HCT116 (cell line): ENCODE measurements around the gene VIT. TPM values are rescaled to one million over a fixed set of nuclear protein-coding genes. Genes with fewer than 3 reads are reported as not detected.

ENCODE experiments used
- ATAC-seq: fragments of 200-7000 bp; cut with Tn5 transposase; 2 replicates; pipeline ENCODE4 v1.9.1; 2020; ENCODE audit warnings: mild to moderate bottlenecking, moderate library complexity
- BruUV-seq: library from RNA; stranded (reverse); fragments of 400-500 nt; replicated peaks from 2 replicates; lab custom pipeline; 2021; lab: Mats Ljungman, UMichigan
- CTCF ChIA-PET: fragments of 300-600 bp; sonication (Branson Sonifier 250); formaldehyde crosslinking; loops from one replicate; lab custom pipeline; 2021; ENCODE audit warnings: antibody characterized with exemption; lab: Charles Lee
- POLR2A ChIA-PET: fragments of 300-600, 350-600 bp; sonication (Branson Sonifier 250); formaldehyde crosslinking; loops from one replicate; lab custom pipeline; 2021; ENCODE audit warnings: antibody characterized with exemption; lab: Charles Lee
- RAD21 ChIA-PET, 2 experiments: fragments of 300-600 bp; sonication (Branson Sonifier 250); formaldehyde crosslinking; loops; one replicate each; lab custom pipeline; 2023; ENCODE audit warnings: low total read pairs in 2 of 2; ENCODE audit not compliant: uncharacterized antibody in 2 of 2, unreplicated experiment in 2 of 2, low non-redundant PET in 1 of 2; lab: Charles Lee
- DNase-seq: peaks from one replicate; pipeline ENCODE4 v3.0.0-alpha.2; 2010; ENCODE audit warnings: low read depth, low spot score
- H2AFZ ChIP-seq: fragments of 200-600 bp; shearing (Covaris generic), sonication (generic); 2 replicates; pipeline ENCODE4 v1.6.1; 2017; ENCODE audit warnings: low read depth, mixed run types, mixed read lengths, antibody characterized with exemption, low read length; ENCODE audit not compliant: poor library complexity, severe bottlenecking
- H3K27ac ChIP-seq: 2 replicates; pipeline ENCODE4 v1.5.1; 2012; ENCODE audit warnings: low read depth, low read length
- H3K27me3 ChIP-seq: fragments of 200-600 bp; sonication (generic); 2 replicates; pipeline ENCODE4 v1.6.1; 2016; ENCODE audit warnings: mixed run types, low read length, mixed read lengths; ENCODE audit not compliant: insufficient read depth
- H3K36me3 ChIP-seq, 2 experiments: fragments of 200-500 bp in 1 of 2; fragments of 200-600 bp in 1 of 2; sonication (Bioruptor generic) in 1 of 2; sonication (generic) in 1 of 2; 2 replicates each; pipeline versions ENCODE4 v1.5.1 to v1.6.1; 2014 to 2016; ENCODE audit warnings: low read length in 2 of 2, inconsistent platforms in 1 of 2, mixed read lengths in 1 of 2, mixed run types in 1 of 2; ENCODE audit not compliant: insufficient read depth in 2 of 2, control insufficient read depth in 1 of 2
- H3K4me1 ChIP-seq, 2 experiments: fragments of 200-600 bp in 1 of 2; sonication (generic) in 1 of 2; 2 replicates each; pipeline versions ENCODE4 v1.5.1 to v1.6.1; 2012 to 2017; ENCODE audit warnings: low read length in 2 of 2, inconsistent platforms in 1 of 2, mild to moderate bottlenecking in 1 of 2, mixed read lengths in 1 of 2, mixed run types in 1 of 2, moderate library complexity in 1 of 2; ENCODE audit not compliant: insufficient read depth in 2 of 2, control insufficient read depth in 1 of 2
- H3K4me2 ChIP-seq: fragments of 200-600 bp; sonication (generic); 2 replicates; pipeline ENCODE4 v1.6.1; 2017; ENCODE audit warnings: mixed run types, low read length, mixed read lengths
- H3K4me3 ChIP-seq, 2 experiments: fragments of 200-600 bp in 1 of 2; sonication (generic) in 1 of 2; replicated peaks in 1 of 2; 2 replicates each; pipeline ENCODE4 v1.5.1; 2011 to 2016; ENCODE audit warnings: low read length in 2 of 2, control low read depth in 1 of 2, low read depth in 1 of 2, mild to moderate bottlenecking in 1 of 2, mixed read lengths in 1 of 2, mixed run types in 1 of 2
- H3K79me2 ChIP-seq: fragments of 200-600 bp; sonication (generic); 2 replicates; pipeline ENCODE4 v1.6.1; 2017; ENCODE audit warnings: mild to moderate bottlenecking, mixed run types, low read length, moderate library complexity, mixed read lengths; ENCODE audit not compliant: insufficient read depth
- H3K9ac ChIP-seq: fragments of 200-600 bp; sonication (generic); 2 replicates; pipeline ENCODE4 v1.6.1; 2016; ENCODE audit warnings: low read length, mixed read lengths
- H3K9me2 ChIP-seq: fragments of 200-600 bp; sonication (generic), shearing (Covaris generic); 2 replicates; pipeline ENCODE4 v1.6.1; 2017; ENCODE audit warnings: mixed run types, mild to moderate bottlenecking, moderate library complexity; ENCODE audit not compliant: insufficient read depth
- H3K9me3 ChIP-seq, 2 experiments: fragments of 200-500 bp in 1 of 2; fragments of 200-600 bp in 1 of 2; sonication (Bioruptor generic) in 1 of 2; sonication (generic) in 1 of 2; 2 replicates each; pipeline ENCODE4 v1.6.1; 2014 to 2017; ENCODE audit warnings: low read length in 2 of 2, mixed read lengths in 2 of 2, inconsistent platforms in 1 of 2, low read depth in 1 of 2, mild to moderate bottlenecking in 1 of 2, mixed run types in 1 of 2, moderate library complexity in 1 of 2; ENCODE audit not compliant: control insufficient read depth in 1 of 2, insufficient read depth in 1 of 2
- H4K20me1 ChIP-seq: fragments of 200-600 bp; sonication (generic), shearing (Covaris generic); 2 replicates; pipeline ENCODE4 v1.6.1; 2017; ENCODE audit warnings: mixed run types, mild to moderate bottlenecking, moderate library complexity; ENCODE audit not compliant: insufficient read depth
- ATF3 ChIP-seq: IDR thresholded peaks from 2 replicates; pipeline ENCODE4 v1.6.1; 2012
- CEBPB ChIP-seq: IDR thresholded peaks from 2 replicates; pipeline ENCODE4 v1.6.1; 2012; ENCODE audit warnings: low read depth
- EGR1 ChIP-seq: IDR thresholded peaks from 2 replicates; pipeline ENCODE4 v1.6.1; 2012; ENCODE audit warnings: low read depth
- EZH2 ChIP-seq: fragments of 200-600 bp; sonication (generic); IDR thresholded peaks from 2 replicates; pipeline ENCODE4 v1.6.1; 2017; ENCODE audit warnings: antibody characterized with exemption, mixed run types
- JUND ChIP-seq: IDR thresholded peaks from 2 replicates; pipeline ENCODE4 v1.6.1; 2012
- POLR2A ChIP-seq: IDR thresholded peaks from 2 replicates; pipeline ENCODE4 v1.7.0; 2011; ENCODE audit warnings: borderline replicate concordance; ENCODE audit not compliant: insufficient read depth, insufficient read length; ENCODE audit errors: extremely low read depth
- RAD21 ChIP-seq: IDR thresholded peaks from 2 replicates; pipeline ENCODE4 v1.6.1; 2012; ENCODE audit warnings: low read depth, mild to moderate bottlenecking
- REST ChIP-seq: IDR thresholded peaks from 2 replicates; pipeline ENCODE4 v1.6.1; 2012; ENCODE audit warnings: low read depth
- SIN3A ChIP-seq: IDR thresholded peaks from 2 replicates; pipeline ENCODE4 v1.6.1; 2012; ENCODE audit warnings: low read depth
- SP1 ChIP-seq: IDR thresholded peaks from 2 replicates; pipeline ENCODE4 v1.6.1; 2012; ENCODE audit warnings: low read depth
- SRF ChIP-seq: IDR thresholded peaks from 2 replicates; pipeline ENCODE4 v1.6.1; 2012; ENCODE audit warnings: low read depth
- intact Hi-C: fragments of 100-400 bp; cut with micrococcal nuclease; formaldehyde crosslinking; loops from 2 replicates; pipeline ENCODE4 v1.10.0; 2022
- total RNA-seq: library from RNA; stranded (reverse); gene quantifications from one replicate; pipeline ENCODE4 v1.2.1, GENCODE V29; 2021; ENCODE audit not compliant: unreplicated experiment
- TF ChIP-seq, protein P1 (sequence below), 3 experiments: fragments of 200-600 bp in 1 of 3; sonication (generic) in 1 of 3; IDR thresholded peaks in 2 of 3; conservative IDR thresholded peaks in 1 of 3; 2 replicates each; pipeline ENCODE4 v1.5.1; 2012 to 2017; ENCODE audit warnings: low read depth in 2 of 3, low read length in 2 of 3, antibody characterized with exemption in 1 of 3, borderline replicate concordance in 1 of 3, control low read depth in 1 of 3, mild to moderate bottlenecking in 1 of 3, mixed read lengths in 1 of 3, mixed run types in 1 of 3, moderate library complexity in 1 of 3; ENCODE audit not compliant: insufficient read depth in 1 of 3

The VIT gene
- total RNA-seq, 1 experiment from 2014 or later = not detected

DNA sequence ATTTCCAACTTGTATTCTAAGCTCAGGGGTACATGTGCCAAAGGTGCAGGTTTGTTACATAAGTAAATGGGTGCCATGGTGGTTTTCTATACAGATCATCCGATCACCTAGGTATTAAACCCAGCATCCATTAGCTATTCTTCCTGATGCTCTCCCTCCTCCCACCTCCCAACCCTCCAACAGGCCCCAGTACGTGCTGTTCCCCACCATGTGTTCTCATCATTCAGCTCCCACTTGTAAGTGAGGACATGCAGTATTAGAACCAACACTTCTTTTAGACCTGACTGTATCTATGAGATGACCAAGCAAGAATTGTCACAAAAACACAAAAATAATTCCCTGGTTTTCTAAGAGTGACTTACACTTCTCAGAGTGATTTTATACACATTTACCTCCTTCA lies 83.0 kb downstream of the VIT start (continued):
- TF ChIP-seq ATF3 = no peak
- TF ChIP-seq EZH2 = no peak
- no peak for TF ChIP-seq SP1
- TF ChIP-seq CEBPB = no peak

GRCh38 chr2:36780231-36780839 lies 83.8 kb downstream of the VIT start:
- H3K27ac ChIP-seq = no peak overlapping the region
- H3K4me1 ChIP-seq = 0 out of 4 replicates have a peak, but pooled peaks cover 0 to 3% of the 10 kb centered on the region in 2 experiments
- H3K36me3 ChIP-seq = no peaks in the 10 kb centered on the region
- no peaks in the 10 kb centered on the region for H4K20me1 ChIP-seq
- no peak overlapping the region for H3K9ac ChIP-seq
- RAD21 ChIA-PET = no interaction called here
- BruUV-seq = no TSS peak
- H3K27me3 ChIP-seq = no peaks in the 10 kb centered on the region
- TF ChIP-seq REST = no peak
- no peak for TF ChIP-seq EGR1
- TF ChIP-seq SIN3A = no peak
- TF ChIP-seq JUND = no peak
- TF ChIP-seq RAD21 = peak; percentile 85
- no peak for TF ChIP-seq SRF
- TF ChIP-seq POLR2A = no peak
- TF ChIP-seq, protein P1, sequence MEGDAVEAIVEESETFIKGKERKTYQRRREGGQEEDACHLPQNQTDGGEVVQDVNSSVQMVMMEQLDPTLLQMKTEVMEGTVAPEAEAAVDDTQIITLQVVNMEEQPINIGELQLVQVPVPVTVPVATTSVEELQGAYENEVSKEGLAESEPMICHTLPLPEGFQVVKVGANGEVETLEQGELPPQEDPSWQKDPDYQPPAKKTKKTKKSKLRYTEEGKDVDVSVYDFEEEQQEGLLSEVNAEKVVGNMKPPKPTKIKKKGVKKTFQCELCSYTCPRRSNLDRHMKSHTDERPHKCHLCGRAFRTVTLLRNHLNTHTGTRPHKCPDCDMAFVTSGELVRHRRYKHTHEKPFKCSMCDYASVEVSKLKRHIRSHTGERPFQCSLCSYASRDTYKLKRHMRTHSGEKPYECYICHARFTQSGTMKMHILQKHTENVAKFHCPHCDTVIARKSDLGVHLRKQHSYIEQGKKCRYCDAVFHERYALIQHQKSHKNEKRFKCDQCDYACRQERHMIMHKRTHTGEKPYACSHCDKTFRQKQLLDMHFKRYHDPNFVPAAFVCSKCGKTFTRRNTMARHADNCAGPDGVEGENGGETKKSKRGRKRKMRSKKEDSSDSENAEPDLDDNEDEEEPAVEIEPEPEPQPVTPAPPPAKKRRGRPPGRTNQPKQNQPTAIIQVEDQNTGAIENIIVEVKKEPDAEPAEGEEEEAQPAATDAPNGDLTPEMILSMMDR (IDR thresholded peaks at IDR 0.05 in 2 of 3, conservative IDR thresholded peaks at IDR 0.05 in 1 of 3; ENCODE audit: borderline replicate concordance in 1 of 3, insufficient read depth in 1 of 3, low read depth in 2 of 3, low read length in 2 of 3) = peak; percentile 65 to 81 (median 68); a peak in 5 of 6 replicates
- H3K9me2 ChIP-seq = no peaks in the 10 kb centered on the region
- H2AFZ ChIP-seq = peak overlapping the region; percentile 75
- intact Hi-C loops = loop anchor here (1.0 to 10.0 kb wide), 4 partner anchors 225 to 1112 kb away; no protein-coding TSS in a partner anchor
- DNase-seq = peak; percentile 38
- H3K4me3 ChIP-seq = no peak overlapping the region
- CTCF ChIA-PET = interaction anchor here (0.7 to 1.8 kb wide), 2 partner anchors 10 to 117 kb away, joined by 3 to 10 read pairs; no protein-coding TSS in a partner anchor
- POLR2A ChIA-PET = no interaction called here
- peak; percentile 61 for ATAC-seq
- H3K4me2 ChIP-seq = peak overlapping the region; percentile 48
- no peaks in the 10 kb centered on the region for H3K9me3 ChIP-seq
- no peaks in the 10 kb centered on the region for H3K79me2 ChIP-seq
